Progenitor cell of endocrine pancreas (in vitro differentiated cells): ENCODE measurements around the gene KSR2. TPM values are rescaled to one million over a fixed set of nuclear protein-coding genes. Genes with fewer than 3 reads are reported as not detected.
"Not testable (repeated sequence)": the region's sequence is repeated elsewhere in the genome, so short reads cannot be mapped to it uniquely, and the experiment has no call there.

Source experiments
- DNase-seq: peaks from one replicate; pipeline ENCODE4 v3.0.0; 2021; ENCODE audit warnings: low spot score; ENCODE audit not compliant: unreplicated experiment
- H3K27ac Mint-ChIP-seq: 2 replicates; pipeline ENCODE4 v1.8.0; 2021; ENCODE audit warnings: mild to moderate bottlenecking, moderate library complexity, mixed read lengths
- H3K27me3 Mint-ChIP-seq: 2 replicates; pipeline ENCODE4 v1.8.0; 2021; ENCODE audit warnings: mixed read lengths
- H3K36me3 Mint-ChIP-seq: 2 replicates; pipeline ENCODE4 v1.8.0; 2022; ENCODE audit warnings: mixed read lengths; ENCODE audit not compliant: insufficient read depth
- H3K4me1 Mint-ChIP-seq: 2 replicates; pipeline ENCODE4 v1.8.0; 2021; ENCODE audit warnings: low read depth, mixed read lengths
- H3K4me3 Mint-ChIP-seq: 2 replicates; pipeline ENCODE4 v1.8.0; 2021; ENCODE audit warnings: low read depth, mild to moderate bottlenecking, moderate library complexity, mixed read lengths
- H3K9me3 Mint-ChIP-seq: 2 replicates; pipeline ENCODE4 v1.8.0; 2021; ENCODE audit warnings: low read depth, mixed read lengths
- total RNA-seq: library from RNA; stranded (reverse); gene quantifications from 2 replicates; pipeline ENCODE4 v1.2.1, GENCODE V29; 2021
- TF ChIP-seq, protein P1 (sequence below): fragments of 200-600 bp; sonication (generic); IDR thresholded peaks from one replicate; pipeline ENCODE4 v1.5.0; 2021; ENCODE audit warnings: antibody characterized with exemption, mild to moderate bottlenecking; ENCODE audit not compliant: unreplicated experiment

The KSR2 gene
- total RNA-seq, 1 donor from 2014 or later: 1.8 TPM

DNA sequence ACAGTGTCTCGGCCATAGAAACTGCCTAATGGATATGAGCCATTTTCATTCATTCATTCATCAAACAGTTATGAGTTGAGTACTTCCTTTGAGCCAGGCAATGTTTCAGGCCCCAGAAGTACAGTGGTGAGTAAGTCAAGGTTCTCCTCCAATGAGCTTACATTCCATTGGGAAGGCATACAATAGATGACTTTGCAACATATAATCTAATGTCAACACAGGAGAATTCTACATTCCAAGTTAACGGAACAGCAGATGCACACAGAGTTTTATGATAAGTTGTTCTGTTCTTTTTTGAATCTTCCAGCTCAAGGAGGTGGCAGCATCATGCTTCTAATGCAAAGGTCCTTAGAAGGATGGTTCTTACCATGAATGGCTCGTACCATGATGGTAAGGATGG, 44.5 kb upstream of the KSR2 start:
- TF ChIP-seq, protein P1, sequence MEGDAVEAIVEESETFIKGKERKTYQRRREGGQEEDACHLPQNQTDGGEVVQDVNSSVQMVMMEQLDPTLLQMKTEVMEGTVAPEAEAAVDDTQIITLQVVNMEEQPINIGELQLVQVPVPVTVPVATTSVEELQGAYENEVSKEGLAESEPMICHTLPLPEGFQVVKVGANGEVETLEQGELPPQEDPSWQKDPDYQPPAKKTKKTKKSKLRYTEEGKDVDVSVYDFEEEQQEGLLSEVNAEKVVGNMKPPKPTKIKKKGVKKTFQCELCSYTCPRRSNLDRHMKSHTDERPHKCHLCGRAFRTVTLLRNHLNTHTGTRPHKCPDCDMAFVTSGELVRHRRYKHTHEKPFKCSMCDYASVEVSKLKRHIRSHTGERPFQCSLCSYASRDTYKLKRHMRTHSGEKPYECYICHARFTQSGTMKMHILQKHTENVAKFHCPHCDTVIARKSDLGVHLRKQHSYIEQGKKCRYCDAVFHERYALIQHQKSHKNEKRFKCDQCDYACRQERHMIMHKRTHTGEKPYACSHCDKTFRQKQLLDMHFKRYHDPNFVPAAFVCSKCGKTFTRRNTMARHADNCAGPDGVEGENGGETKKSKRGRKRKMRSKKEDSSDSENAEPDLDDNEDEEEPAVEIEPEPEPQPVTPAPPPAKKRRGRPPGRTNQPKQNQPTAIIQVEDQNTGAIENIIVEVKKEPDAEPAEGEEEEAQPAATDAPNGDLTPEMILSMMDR: no peak
- peaks cover 3% of the 10 kb centered on the region for H3K36me3 Mint-ChIP-seq
- H3K4me1 Mint-ChIP-seq: peaks cover 16% of the 10 kb centered on the region
- no peaks in the 10 kb centered on the region for H3K9me3 Mint-ChIP-seq
- H3K27ac Mint-ChIP-seq: no peak overlapping the region
- H3K27me3 Mint-ChIP-seq: no peaks in the 10 kb centered on the region
- no peak overlapping the region for H3K4me3 Mint-ChIP-seq
- no peak for DNase-seq

DNA sequence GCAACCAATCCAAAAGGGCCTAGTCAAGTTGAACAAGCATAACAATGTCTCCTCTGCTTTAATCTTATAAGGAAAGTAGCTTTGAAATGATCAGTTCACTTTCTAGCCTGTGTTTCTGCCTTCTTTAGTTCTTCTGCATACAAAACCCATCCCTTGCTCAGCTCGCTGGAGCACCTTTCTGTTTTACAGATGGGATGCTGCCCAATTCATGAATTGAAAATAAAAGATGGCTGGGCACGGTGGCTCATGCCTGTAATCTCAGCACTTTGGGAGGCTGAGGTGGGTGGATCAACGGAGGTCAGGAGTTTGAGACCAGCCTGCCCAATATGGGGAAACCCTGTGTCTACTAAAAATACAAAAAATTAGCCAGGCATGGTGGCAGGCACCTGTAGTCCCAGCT, 43.2 kb upstream of the KSR2 start:
- no peaks in the 10 kb centered on the region for H3K36me3 Mint-ChIP-seq
- no peaks in the 10 kb centered on the region for H3K9me3 Mint-ChIP-seq
- DNase-seq: no peak
- peaks cover 7% of the 10 kb centered on the region for H3K4me1 Mint-ChIP-seq
- TF ChIP-seq, protein P1: no peak
- no peak overlapping the region for H3K4me3 Mint-ChIP-seq
- H3K27ac Mint-ChIP-seq: no peak overlapping the region
- no peaks in the 10 kb centered on the region for H3K27me3 Mint-ChIP-seq

DNA sequence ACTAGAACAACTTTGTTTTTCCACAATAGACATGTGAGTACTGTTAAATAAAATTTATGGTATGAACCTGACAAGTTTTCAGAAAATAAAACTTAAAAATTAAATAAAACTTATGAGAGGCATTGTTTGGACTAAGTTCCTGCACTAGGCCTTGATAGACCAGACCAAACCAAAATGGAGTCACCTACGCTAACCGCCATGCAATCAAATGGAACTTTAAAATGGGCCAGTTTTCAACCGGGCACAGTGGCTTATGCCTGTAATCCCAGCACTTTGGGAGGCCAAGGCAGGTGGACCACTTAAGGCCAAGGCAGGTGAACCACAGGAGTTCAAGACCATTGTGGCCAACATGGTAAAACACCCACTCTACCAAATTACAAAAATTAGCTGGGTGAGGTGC, 42.6 kb upstream of the KSR2 start:
- H3K27me3 Mint-ChIP-seq: no peaks in the 10 kb centered on the region
- H3K9me3 Mint-ChIP-seq: no peaks in the 10 kb centered on the region
- no peak for DNase-seq
- no peak overlapping the region for H3K27ac Mint-ChIP-seq
- H3K4me1 Mint-ChIP-seq: peaks cover 6% of the 10 kb centered on the region
- H3K36me3 Mint-ChIP-seq: no peaks in the 10 kb centered on the region
- H3K4me3 Mint-ChIP-seq: no peak overlapping the region
- TF ChIP-seq, protein P1: no peak

DNA sequence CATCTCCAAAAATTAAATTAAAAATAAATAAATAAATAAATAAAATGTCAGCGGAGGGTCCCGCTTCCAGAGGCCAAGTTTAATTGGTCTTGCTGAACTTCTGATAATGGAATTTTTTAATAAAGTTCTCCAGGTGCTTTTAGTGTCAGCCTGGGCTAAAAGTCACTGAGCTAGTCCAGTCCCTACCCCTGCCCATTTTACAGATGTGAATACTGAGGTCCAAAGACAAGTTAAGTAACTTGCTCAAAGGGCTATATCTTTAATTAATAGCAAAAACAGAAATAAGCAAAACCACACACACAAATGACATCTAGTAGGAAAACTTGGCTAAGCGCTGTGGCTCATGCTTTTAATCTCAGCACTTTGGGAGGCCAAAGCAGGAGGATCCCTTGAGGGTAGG, 42.1 kb upstream of the KSR2 start:
- no peak overlapping the region for H3K4me3 Mint-ChIP-seq
- H3K9me3 Mint-ChIP-seq: no peaks in the 10 kb centered on the region
- no peaks in the 10 kb centered on the region for H3K27me3 Mint-ChIP-seq
- TF ChIP-seq, protein P1: no peak
- H3K27ac Mint-ChIP-seq: no peak overlapping the region
- DNase-seq: no peak
- no peaks in the 10 kb centered on the region for H3K36me3 Mint-ChIP-seq
- peaks cover 3% of the 10 kb centered on the region for H3K4me1 Mint-ChIP-seq

DNA sequence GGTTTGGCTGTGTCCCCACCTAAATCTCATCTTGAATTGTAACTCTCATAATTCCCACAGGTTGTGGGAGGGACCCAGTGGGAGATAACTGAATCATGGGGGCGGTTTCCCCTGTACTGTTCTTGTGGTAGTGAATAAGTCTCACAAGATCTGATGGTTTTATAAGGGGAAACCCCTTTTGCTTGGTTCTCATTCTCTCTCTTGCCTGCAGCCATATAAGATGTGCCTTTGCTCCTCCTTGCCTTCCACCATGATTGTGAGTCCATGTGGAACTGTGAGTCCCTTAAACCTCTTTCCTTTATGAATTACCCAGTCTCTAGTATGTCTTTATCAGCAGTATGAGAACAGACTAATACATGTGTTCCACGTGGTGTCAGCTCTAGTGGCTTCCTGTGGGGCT, 31.0 kb upstream of the KSR2 start:
- not testable (repeated sequence) for H3K4me1 Mint-ChIP-seq, H3K4me3 Mint-ChIP-seq, H3K27ac Mint-ChIP-seq, DNase-seq, H3K27me3 Mint-ChIP-seq, H3K9me3 Mint-ChIP-seq, H3K36me3 Mint-ChIP-seq

DNA sequence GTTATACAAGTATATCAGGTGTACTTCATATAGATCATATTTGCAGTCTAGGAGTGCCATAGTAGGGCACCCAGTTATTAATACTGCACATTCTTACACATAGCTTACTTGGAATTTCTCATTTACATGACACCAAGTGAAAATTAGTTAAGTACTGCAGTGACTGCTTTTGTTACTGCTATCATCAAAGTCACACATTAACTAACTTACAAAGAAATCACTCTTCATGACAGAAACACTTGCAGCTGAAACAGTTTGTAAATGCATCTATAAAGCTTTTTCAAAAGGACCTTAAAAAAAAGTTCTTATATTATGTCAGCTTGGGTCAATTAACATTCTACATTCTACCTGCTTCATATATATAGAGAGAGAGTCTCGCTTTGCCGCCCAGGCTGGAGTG, 29.9 kb upstream of the KSR2 start:
- H3K36me3 Mint-ChIP-seq: no peaks in the 10 kb centered on the region
- DNase-seq: no peak
- no peak overlapping the region for H3K27ac Mint-ChIP-seq
- H3K4me1 Mint-ChIP-seq: peaks cover 9% of the 10 kb centered on the region
- TF ChIP-seq, protein P1: no peak
- H3K27me3 Mint-ChIP-seq: no peaks in the 10 kb centered on the region
- no peak overlapping the region for H3K4me3 Mint-ChIP-seq
- peaks cover 5% of the 10 kb centered on the region for H3K9me3 Mint-ChIP-seq
